Mesothelial cell of epicardium (in vitro differentiated cells): ENCODE data around the gene RBM27. TPM values are rescaled to one million over a fixed set of nuclear protein-coding genes. Genes with fewer than 3 reads are reported as not detected.
"Not testable (repeated sequence)": the region's sequence is repeated elsewhere in the genome, so short reads cannot be mapped to it uniquely, and the experiment has no call there.

ENCODE experiments used
- DNase-seq, 2 experiments: peaks; one replicate each; pipeline ENCODE4 v3.0.0; 2021; ENCODE audit warnings: low spot score in 2 of 2; ENCODE audit not compliant: unreplicated experiment in 2 of 2
- H3K27ac Mint-ChIP-seq: 2 replicates; pipeline ENCODE4 v1.8.0; 2021; ENCODE audit warnings: mixed read lengths
- H3K27me3 Mint-ChIP-seq: 2 replicates; pipeline ENCODE4 v1.8.0; 2021; ENCODE audit warnings: low read depth, mixed read lengths
- H3K36me3 Mint-ChIP-seq: 2 replicates; pipeline ENCODE4 v1.8.0; 2021; ENCODE audit warnings: mixed read lengths
- H3K4me1 Mint-ChIP-seq: 2 replicates; pipeline ENCODE4 v1.8.0; 2021; ENCODE audit warnings: mixed read lengths
- H3K4me3 Mint-ChIP-seq: 2 replicates; pipeline ENCODE4 v1.8.0; 2021; ENCODE audit warnings: mild to moderate bottlenecking, moderate library complexity, mixed read lengths
- H3K9me3 Mint-ChIP-seq: 2 replicates; pipeline ENCODE4 v1.8.0; 2021; ENCODE audit warnings: mixed read lengths
- total RNA-seq: library from RNA; stranded (reverse); gene quantifications from 3 replicates; pipeline ENCODE4 v1.2.1, GENCODE V29; 2021
- TF ChIP-seq, protein P1 (sequence below): fragments of 200-600 bp; sonication (generic); IDR thresholded peaks from one replicate; pipeline ENCODE4 v1.5.0; 2021; ENCODE audit warnings: antibody characterized with exemption; ENCODE audit not compliant: unreplicated experiment

The RBM27 gene
- total RNA-seq, 1 donor from 2014 or later, result 23.1 TPM

DNA sequence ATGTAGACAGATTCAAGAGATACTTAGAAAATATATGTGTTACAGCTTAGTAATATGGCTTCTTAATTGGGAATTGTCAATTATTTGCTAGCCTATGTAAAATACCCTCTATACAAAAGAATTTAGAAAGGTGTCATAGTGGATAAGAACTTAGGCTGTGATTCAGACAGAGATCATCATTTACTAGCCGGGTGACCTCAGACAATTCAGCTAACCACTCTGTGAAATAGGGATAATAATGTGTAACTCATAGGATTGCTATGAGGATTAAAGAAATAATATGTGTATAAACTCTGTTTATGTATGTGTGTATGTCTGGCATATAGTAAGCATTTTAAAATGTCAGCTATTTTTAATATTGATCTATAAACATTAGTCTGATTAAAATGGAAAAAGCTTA is 15.0 kb upstream of the RBM27 start:
- H3K4me3 Mint-ChIP-seq, result no peak overlapping the region
- H3K4me1 Mint-ChIP-seq, result no peaks in the 10 kb centered on the region
- TF ChIP-seq, protein P1, sequence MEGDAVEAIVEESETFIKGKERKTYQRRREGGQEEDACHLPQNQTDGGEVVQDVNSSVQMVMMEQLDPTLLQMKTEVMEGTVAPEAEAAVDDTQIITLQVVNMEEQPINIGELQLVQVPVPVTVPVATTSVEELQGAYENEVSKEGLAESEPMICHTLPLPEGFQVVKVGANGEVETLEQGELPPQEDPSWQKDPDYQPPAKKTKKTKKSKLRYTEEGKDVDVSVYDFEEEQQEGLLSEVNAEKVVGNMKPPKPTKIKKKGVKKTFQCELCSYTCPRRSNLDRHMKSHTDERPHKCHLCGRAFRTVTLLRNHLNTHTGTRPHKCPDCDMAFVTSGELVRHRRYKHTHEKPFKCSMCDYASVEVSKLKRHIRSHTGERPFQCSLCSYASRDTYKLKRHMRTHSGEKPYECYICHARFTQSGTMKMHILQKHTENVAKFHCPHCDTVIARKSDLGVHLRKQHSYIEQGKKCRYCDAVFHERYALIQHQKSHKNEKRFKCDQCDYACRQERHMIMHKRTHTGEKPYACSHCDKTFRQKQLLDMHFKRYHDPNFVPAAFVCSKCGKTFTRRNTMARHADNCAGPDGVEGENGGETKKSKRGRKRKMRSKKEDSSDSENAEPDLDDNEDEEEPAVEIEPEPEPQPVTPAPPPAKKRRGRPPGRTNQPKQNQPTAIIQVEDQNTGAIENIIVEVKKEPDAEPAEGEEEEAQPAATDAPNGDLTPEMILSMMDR, result no peak
- DNase-seq, result no peak
- H3K36me3 Mint-ChIP-seq, result no peaks in the 10 kb centered on the region
- peaks cover 4% of the 10 kb centered on the region for H3K27me3 Mint-ChIP-seq
- no peaks in the 10 kb centered on the region for H3K9me3 Mint-ChIP-seq
- H3K27ac Mint-ChIP-seq, result no peak overlapping the region

DNA sequence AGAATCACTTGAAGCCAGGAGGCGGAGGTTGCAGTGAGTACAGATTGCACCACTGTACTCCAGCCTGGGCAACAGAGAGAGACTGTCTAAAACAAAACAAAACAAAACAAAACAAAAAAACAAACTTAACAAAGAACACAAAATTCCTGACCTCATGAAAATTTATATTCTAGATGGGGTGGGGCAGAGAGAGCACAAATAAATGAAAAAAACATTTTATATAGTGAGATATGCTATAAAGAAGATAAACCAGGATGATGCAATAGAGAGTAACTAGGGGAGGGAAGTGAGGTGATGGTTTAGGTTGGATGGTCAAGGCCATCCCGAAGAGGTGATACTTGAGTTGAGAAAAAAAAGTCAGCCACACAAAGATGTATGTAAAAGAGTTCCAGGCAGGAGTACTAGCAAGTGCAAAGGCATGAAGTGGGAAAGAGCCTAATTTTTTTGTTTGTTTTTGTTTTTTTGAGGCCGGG is 10.8 kb upstream of the RBM27 start:
- Mint-ChIP-seq H3K9me3 (no peaks in the 10 kb centered on the region), H3K36me3 (no peaks in the 10 kb centered on the region), H3K4me1 (no peaks in the 10 kb centered on the region), H3K4me3 (no peak overlapping the region), H3K27ac (no peak overlapping the region), H3K27me3 (peaks cover 6% of the 10 kb centered on the region)
- DNase-seq, result no peak
- TF ChIP-seq, protein P1, result no peak

DNA sequence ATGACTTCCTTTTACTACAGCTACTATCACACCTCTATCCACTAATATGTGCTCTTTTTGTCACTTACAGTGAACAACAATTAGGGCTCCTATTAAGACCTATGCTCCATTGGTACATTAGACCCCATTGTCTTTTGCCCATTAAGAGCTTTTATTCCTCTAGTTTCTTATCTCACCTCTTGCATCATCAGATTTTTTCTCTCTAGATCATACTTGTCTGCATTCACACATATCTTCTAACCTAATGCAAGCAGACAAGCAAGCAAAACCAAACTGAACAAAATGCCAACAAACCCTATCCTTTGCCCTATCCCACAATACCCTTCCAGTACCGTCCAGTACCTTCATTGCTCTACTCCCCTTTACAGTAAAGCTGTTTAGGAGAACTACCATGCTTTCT is 10.1 kb upstream of the RBM27 start:
- no peak for DNase-seq
- Mint-ChIP-seq H3K36me3 (no peaks in the 10 kb centered on the region), H3K4me1 (no peaks in the 10 kb centered on the region), H3K27me3 (peaks cover 6% of the 10 kb centered on the region), H3K27ac (no peak overlapping the region), H3K9me3 (no peaks in the 10 kb centered on the region), H3K4me3 (no peak overlapping the region)
- TF ChIP-seq, protein P1, result no peak

DNA sequence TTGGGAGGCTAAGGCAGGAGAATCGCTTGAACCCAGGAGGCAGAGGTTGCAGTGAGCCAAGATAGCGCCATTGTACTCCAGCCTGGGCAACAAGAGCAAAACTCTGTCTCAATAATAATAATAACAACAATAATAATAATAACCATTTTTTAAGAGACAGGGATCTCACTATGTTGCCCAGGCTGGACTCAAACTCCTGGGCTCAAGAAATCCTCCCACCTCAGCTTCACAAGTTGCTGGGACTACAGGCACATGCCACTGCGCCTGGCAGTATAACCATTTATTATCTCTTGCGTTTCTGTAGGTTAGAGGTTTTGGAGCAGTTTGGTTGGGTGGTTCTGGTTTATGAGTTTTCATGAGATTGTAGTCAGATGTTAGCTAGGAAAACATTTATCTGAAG is 8.4 kb upstream of the RBM27 start:
- not testable (repeated sequence) for H3K9me3 Mint-ChIP-seq, H3K27ac Mint-ChIP-seq, H3K4me1 Mint-ChIP-seq

DNA sequence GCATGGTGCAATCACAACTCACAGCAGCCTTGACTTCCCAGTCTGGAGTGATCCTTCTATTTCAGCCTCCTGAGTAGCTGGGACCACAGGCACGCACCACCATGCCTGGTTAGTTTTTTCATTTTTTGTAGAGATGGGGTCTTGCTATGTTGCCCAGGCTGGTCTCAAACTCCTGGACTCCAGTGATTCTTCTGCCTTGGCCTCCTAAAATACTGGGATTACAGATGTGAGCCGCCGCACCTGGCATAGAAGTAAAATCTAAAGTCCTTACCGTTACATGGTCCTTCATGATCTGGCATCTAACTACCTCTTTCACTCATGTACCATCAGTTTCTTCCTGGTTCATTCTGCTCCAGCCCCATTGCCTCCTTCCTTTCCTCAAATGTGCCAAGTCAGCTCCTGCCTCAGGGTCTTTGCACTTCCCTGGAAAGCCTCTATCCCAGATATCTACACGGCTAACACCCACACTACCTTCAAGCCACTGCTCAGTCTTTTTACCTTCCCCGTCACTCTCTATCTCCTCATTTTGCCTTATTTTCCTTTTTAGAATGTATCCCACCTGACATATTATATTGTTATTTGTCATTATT is 6.9 kb upstream of the RBM27 start:
- Mint-ChIP-seq H3K4me1 (no peaks in the 10 kb centered on the region), H3K27ac (no peak overlapping the region), H3K4me3 (no peak overlapping the region), H3K27me3 (peaks cover 2% of the 10 kb centered on the region), H3K36me3 (no peaks in the 10 kb centered on the region), H3K9me3 (no peaks in the 10 kb centered on the region)
- DNase-seq, result no peak
- TF ChIP-seq, protein P1, result no peak

More for the DNA sequence above, 8.4 kb upstream of the RBM27 start:
- not testable (repeated sequence) for H3K36me3 Mint-ChIP-seq, H3K27me3 Mint-ChIP-seq, H3K4me3 Mint-ChIP-seq, DNase-seq

DNA sequence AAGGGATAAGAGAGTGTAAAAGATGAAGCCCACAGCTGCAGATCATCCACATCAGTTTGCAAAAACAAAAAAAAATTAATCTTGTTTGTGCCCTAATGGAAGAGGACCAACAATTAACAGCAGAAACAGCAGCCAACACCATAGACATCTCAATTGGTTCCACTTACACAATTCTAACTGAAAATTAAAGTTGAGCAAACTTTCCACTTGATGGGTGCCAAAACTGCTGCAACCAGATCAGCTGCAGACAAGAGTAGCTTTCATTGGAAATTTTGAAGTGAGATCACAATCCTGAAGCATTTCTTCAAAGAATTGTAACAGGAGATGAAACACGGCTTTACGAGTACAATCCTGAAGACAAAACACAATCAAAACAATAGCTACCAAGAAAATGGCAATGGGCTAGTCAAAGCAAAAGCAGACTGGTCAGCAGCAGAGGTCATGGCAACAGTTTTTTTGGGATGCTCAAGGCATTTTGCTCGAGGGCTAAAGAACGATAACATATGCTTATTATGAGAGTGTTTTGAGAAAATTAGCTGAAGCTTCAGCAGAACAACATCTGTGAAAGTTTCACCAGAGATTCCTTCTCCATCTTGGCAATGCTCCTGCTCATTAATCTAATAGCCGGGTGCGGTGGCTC is 4.1 kb upstream of the RBM27 start:
- Mint-ChIP-seq H3K36me3 (no peaks in the 10 kb centered on the region), H3K4me3 (no peak overlapping the region), H3K27ac (no peak overlapping the region), H3K27me3 (peaks cover 2% of the 10 kb centered on the region), H3K9me3 (no peaks in the 10 kb centered on the region), H3K4me1 (peaks cover 6% of the 10 kb centered on the region)
- DNase-seq, result no peak
- TF ChIP-seq, protein P1, result no peak

DNA sequence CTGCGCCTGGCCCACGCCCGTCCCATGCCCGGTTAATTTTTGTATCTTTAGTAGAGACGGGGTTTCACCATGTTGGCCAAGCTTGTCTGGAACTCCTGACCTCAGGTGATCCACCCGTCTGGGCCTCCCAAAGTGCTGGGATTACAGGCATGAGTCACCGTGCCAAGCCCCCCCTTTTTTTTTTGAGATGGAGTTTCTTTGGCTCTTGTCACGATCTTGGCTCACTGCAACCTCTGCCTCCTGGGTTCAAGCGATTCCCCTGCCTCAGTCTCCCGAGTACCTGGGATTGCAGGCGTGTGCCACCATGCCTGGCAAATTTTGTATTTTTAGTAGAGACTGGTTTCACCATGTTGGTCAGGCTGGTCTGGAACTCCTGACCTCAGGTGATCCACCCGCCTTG is 1.6 kb upstream of the RBM27 start:
- H3K4me1 Mint-ChIP-seq, result peaks cover 10% of the 10 kb centered on the region
- H3K27me3 Mint-ChIP-seq, H3K4me3 Mint-ChIP-seq, DNase-seq, H3K27ac Mint-ChIP-seq, H3K36me3 Mint-ChIP-seq, H3K9me3 Mint-ChIP-seq: not testable (repeated sequence)
